GM12892 (cell line): Measurements from ENCODE around the gene CCDC9B.
A peak's percentile ranks its signal among the peaks of the same experiment; 100 is the strongest.

Experiments
- DNase-seq: peaks from one replicate; pipeline ENCODE4 v3.0.0; 2011; ENCODE audit not compliant: insufficient read length
- FAIRE-seq: peaks from 2 replicates; lab custom pipeline; 2011; peaks lifted over from hg19 to GRCh38; lab: Jason Lieb, UNC
- POLR2A ChIP-seq: IDR thresholded peaks from 2 replicates; pipeline ENCODE4 v1.6.1; 2011; ENCODE audit warnings: low read depth, low read length, control low read depth
- POLR2AphosphoS5 ChIP-seq: IDR thresholded peaks from 2 replicates; pipeline ENCODE4 v1.6.1; 2011; ENCODE audit warnings: low read depth, low read length, control low read depth
- TAF1 ChIP-seq: IDR thresholded peaks from 2 replicates; pipeline ENCODE4 v1.6.1; 2011; ENCODE audit warnings: low read depth, mild to moderate bottlenecking, control low read depth, low read length, borderline replicate concordance

The CCDC9B gene

GRCh38 chr15:40282869-40283614, 57.7 kb downstream of the CCDC9B start, which contains the start of gene ANKRD63:
Gene ANKRD63, minus strand, starts transcription at chr15:40283064. Its CDS starts 478 bp downstream, at chr15:40282586.
- FAIRE-seq (no peak), DNase-seq (peak; percentile 68)
- TF ChIP-seq POLR2A (no peak), POLR2AphosphoS5 (no peak), TAF1 (no peak)

- DNase-seq (peak; percentile 71), FAIRE-seq (no peak)
Observed at GRCh38 chr15:40282147-40282868, 58.4 kb downstream of the CCDC9B start.

DNA sequence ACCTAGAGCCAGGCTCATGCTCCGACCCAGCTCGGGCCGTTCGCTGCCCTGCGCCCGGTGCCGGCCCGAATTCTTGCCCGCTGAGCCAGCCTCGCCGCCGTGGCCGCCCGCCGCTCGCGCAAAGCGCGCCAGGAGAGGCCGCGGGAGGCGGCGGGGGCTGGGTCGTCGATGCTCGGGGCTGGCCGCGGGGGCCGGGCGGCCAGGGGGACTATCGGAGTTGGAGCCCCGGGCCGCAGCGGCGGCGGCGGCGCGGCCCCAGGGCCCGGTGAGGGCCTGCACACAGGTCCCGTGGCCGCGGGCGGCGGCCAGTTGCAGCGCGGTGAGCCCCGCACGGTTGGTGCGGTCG, 59.0 kb downstream of the CCDC9B start:
- DNase-seq (no peak), FAIRE-seq (no peak)
- TF ChIP-seq TAF1: no peak
- TF ChIP-seq POLR2AphosphoS5: no peak

More at GRCh38 chr15:40282147-40282868, 58.4 kb downstream of the CCDC9B start:
- TF ChIP-seq POLR2AphosphoS5: no peak
- no peak for TF ChIP-seq POLR2A
- no peak for TF ChIP-seq TAF1
